ENCODE results near the gene FAM83B. TPM values are rescaled to one million over a fixed set of nuclear protein-coding genes. Genes with fewer than 3 reads are reported as not detected.
A peak's percentile ranks its signal among the peaks of the same experiment; 100 is the strongest.
"Not testable (repeated sequence)": the region's sequence is repeated elsewhere in the genome, so short reads cannot be mapped to it uniquely, and the experiment has no call there.

The FAM83B gene
- polyA plus RNA-seq, 3 donors from 2014 or later, result not detected

GRCh38 chr6:54920628-54921027 is 74.1 kb downstream of the FAM83B start:
- Mint-ChIP-seq H3K4me3 (no peak overlapping the region), H3K27ac (no peak overlapping the region), H3K27me3 (ENCODE audit: low read depth in 3 of 3) (peaks cover 0 to 3% (median 2%) of the 10 kb centered on the region in 3 donors), H3K4me1 (no peaks in the 10 kb centered on the region), H3K36me3 (peaks cover 0 to 5% (median 4%) of the 10 kb centered on the region in 3 donors), H3K9me3 (peaks cover 0 to 4% (median 0%) of the 10 kb centered on the region in 6 donors)
- DNase-seq, result no peak

- no peak overlapping the region for H3K4me3 Mint-ChIP-seq
- no peak for DNase-seq
- no peaks in the 10 kb centered on the region for H3K4me1 Mint-ChIP-seq
- no peaks in the 10 kb centered on the region for H3K9me3 Mint-ChIP-seq
- H3K27me3 Mint-ChIP-seq (ENCODE audit: low read depth in 3 of 3), result peaks cover 0 to 2% (median 0%) of the 10 kb centered on the region in 3 donors
- H3K36me3 Mint-ChIP-seq, result peaks cover 0 to 4% (median 0%) of the 10 kb centered on the region in 3 donors
- H3K27ac Mint-ChIP-seq, result no peak overlapping the region
Measured at GRCh38 chr6:54921891-54922290, 75.3 kb downstream of the FAM83B start.

- Mint-ChIP-seq H3K27ac (no peak overlapping the region), H3K4me3 (no peak overlapping the region), H3K9me3 (peaks cover 0 to 22% (median 14%) of the 10 kb centered on the region in 6 donors), H3K36me3 (peaks cover 7 to 9% (median 8%) of the 10 kb centered on the region in 3 donors), H3K4me1 (no peaks in the 10 kb centered on the region), H3K27me3 (ENCODE audit: low read depth in 3 of 3) (peaks cover 0 to 5% (median 0%) of the 10 kb centered on the region in 3 donors)
- DNase-seq, result no peak
Measured at GRCh38 chr6:54929245-54929909, 82.8 kb downstream of the FAM83B start.

GRCh38 chr6:54932622-54933021 is 86.1 kb downstream of the FAM83B start:
- Mint-ChIP-seq H3K4me3 (no peak overlapping the region), H3K9me3 (peaks cover 0 to 22% (median 14%) of the 10 kb centered on the region in 6 donors), H3K27me3 (ENCODE audit: low read depth in 3 of 3) (peaks cover 0 to 3% (median 0%) of the 10 kb centered on the region in 3 donors), H3K36me3 (peaks cover 7 to 9% (median 8%) of the 10 kb centered on the region in 3 donors), H3K27ac (no peak overlapping the region), H3K4me1 (no peaks in the 10 kb centered on the region)
- DNase-seq, result no peak

GRCh38 chr6:54935739-54936138 is 89.2 kb downstream of the FAM83B start:
- H3K27me3 Mint-ChIP-seq (ENCODE audit: low read depth in 3 of 3), result peaks cover 0 to 3% (median 2%) of the 10 kb centered on the region in 3 donors
- no peak overlapping the region for H3K4me3 Mint-ChIP-seq
- no peak for DNase-seq
- H3K4me1 Mint-ChIP-seq, result no peaks in the 10 kb centered on the region
- H3K27ac Mint-ChIP-seq, result no peak overlapping the region
- peaks cover 0 to 22% (median 15%) of the 10 kb centered on the region in 6 donors for H3K9me3 Mint-ChIP-seq
- peaks cover 8 to 11% (median 9%) of the 10 kb centered on the region in 3 donors for H3K36me3 Mint-ChIP-seq

- Mint-ChIP-seq H3K4me3 (no peak overlapping the region), H3K9me3 (peaks cover 0 to 20% (median 12%) of the 10 kb centered on the region in 6 donors), H3K27me3 (ENCODE audit: low read depth in 3 of 3) (peaks cover 0 to 2% (median 0%) of the 10 kb centered on the region in 3 donors), H3K36me3 (peaks cover 8 to 11% (median 8%) of the 10 kb centered on the region in 3 donors), H3K4me1 (no peaks in the 10 kb centered on the region), H3K27ac (no peak overlapping the region)
- DNase-seq, result no peak
Measured at GRCh38 chr6:54937371-54937770, 90.8 kb downstream of the FAM83B start.

GRCh38 chr6:54957698-54958097 is 111.1 kb downstream of the FAM83B start:
- Mint-ChIP-seq H3K36me3 (peaks cover 0 to 2% (median 0%) of the 10 kb centered on the region in 3 donors), H3K9me3 (peaks cover 0 to 2% (median 0%) of the 10 kb centered on the region in 6 donors), H3K27me3 (ENCODE audit: low read depth in 3 of 3) (peaks cover 3 to 6% (median 3%) of the 10 kb centered on the region in 3 donors), H3K4me1 (peaks cover 12 to 17% of the 10 kb centered on the region in 2 donors), H3K4me3 (no peak overlapping the region), H3K27ac (peak overlapping the region in 1 of 6 donors; percentile 69)
- DNase-seq, result no peak

GRCh38 chr6:54958446-54958845 is 111.9 kb downstream of the FAM83B start:
- no peaks in the 10 kb centered on the region for H3K36me3 Mint-ChIP-seq
- H3K9me3 Mint-ChIP-seq, result peaks cover 0 to 2% (median 0%) of the 10 kb centered on the region in 6 donors
- peak in 1 of 3 donors; percentile 7 for DNase-seq
- H3K27ac Mint-ChIP-seq, result peak overlapping the region in 4 of 6 donors; percentile 13 to 69 (median 51)
- peak overlapping the region in 2 of 5 donors; percentile 3 to 27 for H3K4me3 Mint-ChIP-seq
- H3K27me3 Mint-ChIP-seq (ENCODE audit: low read depth in 3 of 3), result peaks cover 3 to 6% (median 3%) of the 10 kb centered on the region in 3 donors
- peaks cover 12 to 17% of the 10 kb centered on the region in 2 donors for H3K4me1 Mint-ChIP-seq

- Mint-ChIP-seq H3K27ac (peak overlapping the region in 1 of 6 donors; percentile 17), H3K4me1 (peaks cover 12 to 17% of the 10 kb centered on the region in 2 donors), H3K27me3 (ENCODE audit: low read depth in 3 of 3) (peaks cover 3 to 6% (median 3%) of the 10 kb centered on the region in 3 donors), H3K9me3 (peaks cover 0 to 2% (median 0%) of the 10 kb centered on the region in 6 donors), H3K36me3 (no peaks in the 10 kb centered on the region), H3K4me3 (no peak overlapping the region)
- DNase-seq, result no peak
Measured at GRCh38 chr6:54959820-54960219, 113.2 kb downstream of the FAM83B start.

GRCh38 chr6:54961372-54961771 is 114.8 kb downstream of the FAM83B start:
- not testable (repeated sequence) for H3K27me3 Mint-ChIP-seq (ENCODE audit: low read depth in 3 of 3); H3K9me3 Mint-ChIP-seq; H3K4me3 Mint-ChIP-seq; H3K27ac Mint-ChIP-seq; DNase-seq; H3K36me3 Mint-ChIP-seq
- peaks cover 12 to 17% of the 10 kb centered on the region in 2 donors for H3K4me1 Mint-ChIP-seq

- no peak overlapping the region for H3K4me3 Mint-ChIP-seq
- H3K9me3 Mint-ChIP-seq, result peaks cover 0 to 4% (median 0%) of the 10 kb centered on the region in 6 donors
- no peaks in the 10 kb centered on the region for H3K36me3 Mint-ChIP-seq
- H3K27ac Mint-ChIP-seq, result no peak overlapping the region
- DNase-seq, result no peak
- H3K27me3 Mint-ChIP-seq (ENCODE audit: low read depth in 3 of 3), result peaks cover 0 to 3% (median 0%) of the 10 kb centered on the region in 3 donors
- no peaks in the 10 kb centered on the region for H3K4me1 Mint-ChIP-seq
Measured at GRCh38 chr6:54970337-54970736, 123.8 kb downstream of the FAM83B start.

GRCh38 chr6:54971825-54972224 is 125.3 kb downstream of the FAM83B start:
- no peak overlapping the region for H3K4me3 Mint-ChIP-seq
- H3K27me3 Mint-ChIP-seq (ENCODE audit: low read depth in 3 of 3), result peaks cover 0 to 3% (median 0%) of the 10 kb centered on the region in 3 donors
- no peak for DNase-seq
- peaks cover 0 to 4% (median 0%) of the 10 kb centered on the region in 6 donors for H3K9me3 Mint-ChIP-seq
- no peak overlapping the region for H3K27ac Mint-ChIP-seq
- no peaks in the 10 kb centered on the region for H3K4me1 Mint-ChIP-seq
- H3K36me3 Mint-ChIP-seq, result no peaks in the 10 kb centered on the region

GRCh38 chr6:54979161-54979560 is 132.6 kb downstream of the FAM83B start:
- not testable (repeated sequence) for H3K27ac Mint-ChIP-seq; H3K36me3 Mint-ChIP-seq; DNase-seq; H3K4me3 Mint-ChIP-seq; H3K27me3 Mint-ChIP-seq (ENCODE audit: low read depth in 3 of 3); H3K9me3 Mint-ChIP-seq; H3K4me1 Mint-ChIP-seq

- H3K4me1 Mint-ChIP-seq, result no peaks in the 10 kb centered on the region
- no peak overlapping the region for H3K27ac Mint-ChIP-seq
- H3K9me3 Mint-ChIP-seq, result peaks cover 0 to 15% (median 3%) of the 10 kb centered on the region in 6 donors
- peaks cover 0 to 1% (median 0%) of the 10 kb centered on the region in 3 donors for H3K36me3 Mint-ChIP-seq
- H3K4me3 Mint-ChIP-seq, result no peak overlapping the region
- H3K27me3 Mint-ChIP-seq (ENCODE audit: low read depth in 3 of 3), result peaks cover 0 to 2% (median 0%) of the 10 kb centered on the region in 3 donors
- DNase-seq, result no peak
Measured at GRCh38 chr6:54980511-54981275, 134.1 kb downstream of the FAM83B start.
